ENCODE data around the gene FXYD3. TPM values are rescaled to one million over a fixed set of nuclear protein-coding genes. Genes with fewer than 3 reads are reported as not detected.

The FXYD3 gene
- total and polyA plus RNA-seq, 2 experiments from 2014 or later, result 0.81 TPM; not detected in 1

- Mint-ChIP-seq H3K27ac (peak overlapping the region; percentile 99), H3K9me3 (0 out of 3 replicates have a peak, but pooled peaks cover 5% of the 10 kb centered on the region), H3K36me3 (ENCODE audit: low read depth) (no peaks in the 10 kb centered on the region; the same call in 2 of the 3 replicates), H3K27me3 (ENCODE audit: insufficient read depth, low read depth, poor library complexity) (peaks cover 24% of the 10 kb centered on the region), H3K4me3 (peak overlapping the region; percentile 24; the same call in 2 of the 3 replicates), H3K4me1 (peaks cover 29% of the 10 kb centered on the region)
- TF ChIP-seq EZH2 (IDR thresholded peaks at IDR 0.05; ENCODE audit: low read depth, unreplicated experiment) (no peak), STAT1 (IDR thresholded peaks at IDR 0.05; ENCODE audit: unreplicated experiment) (no peak), ZNF331 (CRISPR knock-in tag; IDR thresholded peaks at IDR 0.05; ENCODE audit: low read depth) (peak; percentile 51), POLR2AphosphoS5 (IDR thresholded peaks at IDR 0.05; ENCODE audit: low read depth) (peak; percentile 27; the same call in 1 of the 2 replicates), REST (IDR thresholded peaks at IDR 0.05; ENCODE audit: unreplicated experiment) (no peak), ZNF114 (CRISPR knock-in tag; IDR thresholded peaks at IDR 0.05) (0 out of 2 replicates have a peak, but pooled peaks have one; percentile 30), CREB1 (CRISPR knock-in tag; IDR thresholded peaks at IDR 0.05; ENCODE audit: low read depth) (peak; percentile 43; the same call in 1 of the 2 replicates), NANOG (IDR thresholded peaks at IDR 0.05; ENCODE audit: borderline replicate concordance) (no peak), CTCF (conservative IDR thresholded peaks at IDR 0.05; ENCODE audit: low read depth in 2 of 2) (peak; percentile 96 to 99)
- TF ChIP-seq, protein P1, sequence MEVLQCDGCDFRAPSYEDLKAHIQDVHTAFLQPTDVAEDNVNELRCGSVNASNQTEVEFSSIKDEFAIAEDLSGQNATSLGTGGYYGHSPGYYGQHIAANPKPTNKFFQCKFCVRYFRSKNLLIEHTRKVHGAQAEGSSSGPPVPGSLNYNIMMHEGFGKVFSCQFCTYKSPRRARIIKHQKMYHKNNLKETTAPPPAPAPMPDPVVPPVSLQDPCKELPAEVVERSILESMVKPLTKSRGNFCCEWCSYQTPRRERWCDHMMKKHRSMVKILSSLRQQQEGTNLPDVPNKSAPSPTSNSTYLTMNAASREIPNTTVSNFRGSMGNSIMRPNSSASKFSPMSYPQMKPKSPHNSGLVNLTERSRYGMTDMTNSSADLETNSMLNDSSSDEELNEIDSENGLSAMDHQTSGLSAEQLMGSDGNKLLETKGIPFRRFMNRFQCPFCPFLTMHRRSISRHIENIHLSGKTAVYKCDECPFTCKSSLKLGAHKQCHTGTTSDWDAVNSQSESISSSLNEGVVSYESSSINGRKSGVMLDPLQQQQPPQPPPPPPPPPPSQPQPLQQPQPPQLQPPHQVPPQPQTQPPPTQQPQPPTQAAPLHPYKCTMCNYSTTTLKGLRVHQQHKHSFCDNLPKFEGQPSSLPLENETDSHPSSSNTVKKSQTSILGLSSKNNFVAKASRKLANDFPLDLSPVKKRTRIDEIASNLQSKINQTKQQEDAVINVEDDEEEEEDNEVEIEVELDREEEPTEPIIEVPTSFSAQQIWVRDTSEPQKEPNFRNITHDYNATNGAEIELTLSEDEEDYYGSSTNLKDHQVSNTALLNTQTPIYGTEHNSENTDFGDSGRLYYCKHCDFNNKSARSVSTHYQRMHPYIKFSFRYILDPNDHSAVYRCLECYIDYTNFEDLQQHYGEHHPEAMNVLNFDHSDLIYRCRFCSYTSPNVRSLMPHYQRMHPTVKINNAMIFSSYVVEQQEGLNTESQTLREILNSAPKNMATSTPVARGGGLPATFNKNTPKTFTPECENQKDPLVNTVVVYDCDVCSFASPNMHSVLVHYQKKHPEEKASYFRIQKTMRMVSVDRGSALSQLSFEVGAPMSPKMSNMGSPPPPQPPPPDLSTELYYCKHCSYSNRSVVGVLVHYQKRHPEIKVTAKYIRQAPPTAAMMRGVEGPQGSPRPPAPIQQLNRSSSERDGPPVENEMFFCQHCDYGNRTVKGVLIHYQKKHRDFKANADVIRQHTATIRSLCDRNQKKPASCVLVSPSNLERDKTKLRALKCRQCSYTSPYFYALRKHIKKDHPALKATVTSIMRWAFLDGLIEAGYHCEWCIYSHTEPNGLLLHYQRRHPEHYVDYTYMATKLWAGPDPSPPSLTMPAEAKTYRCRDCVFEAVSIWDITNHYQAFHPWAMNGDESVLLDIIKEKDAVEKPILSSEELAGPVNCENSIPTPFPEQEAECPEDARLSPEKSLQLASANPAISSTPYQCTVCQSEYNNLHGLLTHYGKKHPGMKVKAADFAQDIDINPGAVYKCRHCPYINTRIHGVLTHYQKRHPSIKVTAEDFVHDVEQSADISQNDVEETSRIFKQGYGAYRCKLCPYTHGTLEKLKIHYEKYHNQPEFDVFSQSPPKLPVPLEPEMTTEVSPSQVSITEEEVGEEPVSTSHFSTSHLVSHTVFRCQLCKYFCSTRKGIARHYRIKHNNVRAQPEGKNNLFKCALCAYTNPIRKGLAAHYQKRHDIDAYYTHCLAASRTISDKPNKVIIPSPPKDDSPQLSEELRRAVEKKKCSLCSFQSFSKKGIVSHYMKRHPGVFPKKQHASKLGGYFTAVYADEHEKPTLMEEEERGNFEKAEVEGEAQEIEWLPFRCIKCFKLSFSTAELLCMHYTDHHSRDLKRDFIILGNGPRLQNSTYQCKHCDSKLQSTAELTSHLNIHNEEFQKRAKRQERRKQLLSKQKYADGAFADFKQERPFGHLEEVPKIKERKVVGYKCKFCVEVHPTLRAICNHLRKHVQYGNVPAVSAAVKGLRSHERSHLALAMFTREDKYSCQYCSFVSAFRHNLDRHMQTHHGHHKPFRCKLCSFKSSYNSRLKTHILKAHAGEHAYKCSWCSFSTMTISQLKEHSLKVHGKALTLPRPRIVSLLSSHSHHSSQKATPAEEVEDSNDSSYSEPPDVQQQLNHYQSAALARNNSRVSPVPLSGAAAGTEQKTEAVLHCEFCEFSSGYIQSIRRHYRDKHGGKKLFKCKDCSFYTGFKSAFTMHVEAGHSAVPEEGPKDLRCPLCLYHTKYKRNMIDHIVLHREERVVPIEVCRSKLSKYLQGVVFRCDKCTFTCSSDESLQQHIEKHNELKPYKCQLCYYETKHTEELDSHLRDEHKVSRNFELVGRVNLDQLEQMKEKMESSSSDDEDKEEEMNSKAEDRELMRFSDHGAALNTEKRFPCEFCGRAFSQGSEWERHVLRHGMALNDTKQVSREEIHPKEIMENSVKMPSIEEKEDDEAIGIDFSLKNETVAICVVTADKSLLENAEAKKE (CRISPR knock-in tag; IDR thresholded peaks at IDR 0.05), result no peak; the same call in 1 of the 2 replicates
- TF ChIP-seq, protein P2, sequence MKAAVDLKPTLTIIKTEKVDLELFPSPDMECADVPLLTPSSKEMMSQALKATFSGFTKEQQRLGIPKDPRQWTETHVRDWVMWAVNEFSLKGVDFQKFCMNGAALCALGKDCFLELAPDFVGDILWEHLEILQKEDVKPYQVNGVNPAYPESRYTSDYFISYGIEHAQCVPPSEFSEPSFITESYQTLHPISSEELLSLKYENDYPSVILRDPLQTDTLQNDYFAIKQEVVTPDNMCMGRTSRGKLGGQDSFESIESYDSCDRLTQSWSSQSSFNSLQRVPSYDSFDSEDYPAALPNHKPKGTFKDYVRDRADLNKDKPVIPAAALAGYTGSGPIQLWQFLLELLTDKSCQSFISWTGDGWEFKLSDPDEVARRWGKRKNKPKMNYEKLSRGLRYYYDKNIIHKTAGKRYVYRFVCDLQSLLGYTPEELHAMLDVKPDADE (IDR thresholded peaks at IDR 0.05), result no peak
- H4K20me1 ChIP-seq (replicated peaks; ENCODE audit: insufficient read depth), result no peaks in the 10 kb centered on the region
- 0 out of 2 replicates have a peak overlapping the region, but pooled peaks have one; percentile 35 for H3K4me2 ChIP-seq
- peak; percentile 90 for ATAC-seq
- H3K4me3 ChIP-seq, result no peak overlapping the region
- peaks cover 5% of the 10 kb centered on the region; the same call in 1 of the 2 replicates for H3K27me3 ChIP-seq (ENCODE audit: insufficient read depth)
- no peaks in the 10 kb centered on the region for H3K36me3 ChIP-seq (ENCODE audit: insufficient read depth)
- 0 out of 2 replicates have a peak, but pooled peaks cover 4% of the 10 kb centered on the region for H3K9me2 ChIP-seq (ENCODE audit: insufficient read depth)
- H3K27ac ChIP-seq (ENCODE audit: low read depth), result peak overlapping the region; percentile 96
- H2AFZ ChIP-seq, result no peak overlapping the region
- peaks cover 18% of the 10 kb centered on the region; the same call in 1 of the 2 replicates for H3F3A ChIP-seq (replicated peaks; ENCODE audit: low read depth)
- peaks cover 20% of the 10 kb centered on the region for H3K4me1 ChIP-seq (ENCODE audit: insufficient read depth)
- H3K79me2 ChIP-seq (replicated peaks; ENCODE audit: insufficient read depth), result no peaks in the 10 kb centered on the region
- DNase-seq (ENCODE audit: low spot score), result peak; percentile 98
Observed at GRCh38 chr19:35066691-35067563, 48.7 kb upstream of the FXYD3 start.

All from GM23338 (cell line).